Retinal pigment epithelial cell (primary cell): ENCODE results near the gene SLC17A4.
"Not testable (repeated sequence)": the region's sequence is repeated elsewhere in the genome, so short reads cannot be mapped to it uniquely, and the experiment has no call there.

Experiments
- DNase-seq: peaks from one replicate; pipeline ENCODE4 v3.0.0-alpha.2; 2010; ENCODE audit warnings: low read depth
- H3K4me3 ChIP-seq: 2 replicates; pipeline ENCODE4 v1.5.1; 2011; ENCODE audit warnings: mild to moderate bottlenecking, low read length, control low read depth, moderate library complexity
- CTCF ChIP-seq: conservative IDR thresholded peaks from 2 replicates; pipeline ENCODE4 v1.5.1; 2011; ENCODE audit warnings: low read depth, low read length, control low read depth, inconsistent platforms

Gene SLC17A4

GRCh38 chr6:25735261-25735660 lies 19.3 kb upstream of the SLC17A4 start:
- DNase-seq: no peak
- H3K4me3 ChIP-seq: no peak overlapping the region
- TF ChIP-seq CTCF: no peak

- DNase-seq: no peak
- no peak overlapping the region for H3K4me3 ChIP-seq
- TF ChIP-seq CTCF: no peak
These were observed 10.7 kb upstream of the SLC17A4 start for GRCh38 chr6:25743868-25744267.

- H3K4me3 ChIP-seq: no peak overlapping the region
- DNase-seq: no peak
- no peak for TF ChIP-seq CTCF
These were observed 8.7 kb upstream of the SLC17A4 start for GRCh38 chr6:25745836-25746235.

- no peak overlapping the region for H3K4me3 ChIP-seq
- no peak for TF ChIP-seq CTCF
- no peak for DNase-seq
These were observed 7.6 kb upstream of the SLC17A4 start for GRCh38 chr6:25746968-25747367.

- DNase-seq: no peak
- no peak overlapping the region for H3K4me3 ChIP-seq
- no peak for TF ChIP-seq CTCF
These were observed 7.1 kb upstream of the SLC17A4 start for GRCh38 chr6:25747477-25747876.

- no peak for DNase-seq
- TF ChIP-seq CTCF: no peak
- no peak overlapping the region for H3K4me3 ChIP-seq
These were observed 6.5 kb upstream of the SLC17A4 start for GRCh38 chr6:25748049-25748448.

GRCh38 chr6:25748601-25749517 lies 5.7 kb upstream of the SLC17A4 start:
- not testable (repeated sequence) for H3K4me3 ChIP-seq, DNase-seq

GRCh38 chr6:25749837-25750236 lies 4.7 kb upstream of the SLC17A4 start:
- no peak for TF ChIP-seq CTCF
- no peak for DNase-seq
- H3K4me3 ChIP-seq: no peak overlapping the region
